Stimulated activated naive CD8-positive, alpha-beta T cell treated with anti-CD3 and anti-CD28 coated beads, Interleukin-15, amount 100 ng/mL, for 72 hours (primary cell): ENCODE results near the gene PTPN12.
A peak's percentile ranks its signal among the peaks of the same experiment; 100 is the strongest.

Experiments used
- ATAC-seq: fragments of 150-1000 bp; cut with Tn5 transposase; 2 replicates; pipeline ENCODE4 v1.10.0; 2021; ENCODE audit warnings: mild to moderate bottlenecking, moderate library complexity
- DNase-seq, 2 donors: peaks; one replicate each; pipeline ENCODE4 v3.0.0; 2021 to 2022
- H3K27ac Mint-ChIP-seq, 2 donors: one replicate each; pipeline ENCODE4 v1.8.0; 2022; ENCODE audit warnings: mild to moderate bottlenecking in 2 of 2, mixed read lengths in 2 of 2, moderate library complexity in 2 of 2
- H3K27me3 Mint-ChIP-seq: one replicate; pipeline ENCODE4 v1.8.0; 2022; ENCODE audit warnings: mixed read lengths
- H3K4me1 Mint-ChIP-seq: one replicate; pipeline ENCODE4 v1.8.0; 2022; ENCODE audit warnings: mild to moderate bottlenecking, mixed read lengths
- H3K4me3 Mint-ChIP-seq, 2 donors: one replicate each; pipeline ENCODE4 v1.8.0; 2022; ENCODE audit warnings: mild to moderate bottlenecking in 2 of 2, mixed read lengths in 2 of 2, moderate library complexity in 1 of 2
- H3K9me3 Mint-ChIP-seq, 2 donors: one replicate each; pipeline ENCODE4 v1.8.0; 2022; ENCODE audit warnings: mixed read lengths in 2 of 2

PTPN12 gene

GRCh38 chr7:77658928-77659327 lies 121.8 kb downstream of the PTPN12 start:
- H3K4me1 Mint-ChIP-seq, result no peaks in the 10 kb centered on the region
- H3K27me3 Mint-ChIP-seq, result no peaks in the 10 kb centered on the region
- H3K4me3 Mint-ChIP-seq, result no peak overlapping the region
- DNase-seq, result no peak
- H3K27ac Mint-ChIP-seq, result no peak overlapping the region
- no peak for ATAC-seq
- no peaks in the 10 kb centered on the region for H3K9me3 Mint-ChIP-seq

- DNase-seq, result no peak
- Mint-ChIP-seq H3K4me3 (no peak overlapping the region), H3K27ac (no peak overlapping the region), H3K4me1 (no peaks in the 10 kb centered on the region), H3K27me3 (no peaks in the 10 kb centered on the region), H3K9me3 (no peaks in the 10 kb centered on the region)
- ATAC-seq, result no peak
Measured at GRCh38 chr7:77661816-77662215, 124.7 kb downstream of the PTPN12 start.

GRCh38 chr7:77662869-77663268 lies 125.8 kb downstream of the PTPN12 start:
- H3K4me3 Mint-ChIP-seq, result no peak overlapping the region
- no peaks in the 10 kb centered on the region for H3K9me3 Mint-ChIP-seq
- no peaks in the 10 kb centered on the region for H3K27me3 Mint-ChIP-seq
- ATAC-seq (no peak), DNase-seq (no peak)
- no peaks in the 10 kb centered on the region for H3K4me1 Mint-ChIP-seq
- H3K27ac Mint-ChIP-seq, result peak overlapping the region in 1 of 2 donors; percentile 47

GRCh38 chr7:77664715-77665114 lies 127.6 kb downstream of the PTPN12 start:
- Mint-ChIP-seq H3K9me3 (no peaks in the 10 kb centered on the region), H3K27ac (no peak overlapping the region), H3K4me3 (no peak overlapping the region), H3K4me1 (no peaks in the 10 kb centered on the region), H3K27me3 (no peaks in the 10 kb centered on the region)
- DNase-seq (no peak), ATAC-seq (no peak)

- Mint-ChIP-seq H3K27ac (no peak overlapping the region), H3K27me3 (no peaks in the 10 kb centered on the region), H3K4me3 (no peak overlapping the region), H3K9me3 (no peaks in the 10 kb centered on the region), H3K4me1 (no peaks in the 10 kb centered on the region)
- DNase-seq, result no peak
- no peak for ATAC-seq
Measured at GRCh38 chr7:77665161-77665560, 128.1 kb downstream of the PTPN12 start.

GRCh38 chr7:77667459-77668086 lies 130.5 kb downstream of the PTPN12 start:
- no peak for ATAC-seq
- Mint-ChIP-seq H3K4me1 (no peaks in the 10 kb centered on the region), H3K27ac (peak overlapping the region in 1 of 2 donors; percentile 34)

GRCh38 chr7:77674878-77675277 lies 137.8 kb downstream of the PTPN12 start:
- no peaks in the 10 kb centered on the region for H3K4me1 Mint-ChIP-seq
- DNase-seq (peak in 1 of 2 donors; percentile 23), ATAC-seq (peak; percentile 85)
- no peaks in the 10 kb centered on the region for H3K27me3 Mint-ChIP-seq
- H3K27ac Mint-ChIP-seq, result no peak overlapping the region
- no peaks in the 10 kb centered on the region for H3K9me3 Mint-ChIP-seq
- no peak overlapping the region for H3K4me3 Mint-ChIP-seq

More at GRCh38 chr7:77667459-77668086, 130.5 kb downstream of the PTPN12 start:
- DNase-seq, result no peak
- no peak overlapping the region for H3K4me3 Mint-ChIP-seq
- no peaks in the 10 kb centered on the region for H3K27me3 Mint-ChIP-seq
- H3K9me3 Mint-ChIP-seq, result no peaks in the 10 kb centered on the region

GRCh38 chr7:77679608-77680007 lies 142.5 kb downstream of the PTPN12 start:
- Mint-ChIP-seq H3K4me3 (no peak overlapping the region), H3K9me3 (no peaks in the 10 kb centered on the region), H3K4me1 (no peaks in the 10 kb centered on the region), H3K27ac (no peak overlapping the region), H3K27me3 (no peaks in the 10 kb centered on the region)
- no peak for DNase-seq
- no peak for ATAC-seq

GRCh38 chr7:77680266-77680665 lies 143.2 kb downstream of the PTPN12 start:
- ATAC-seq (no peak), DNase-seq (no peak)
- H3K9me3 Mint-ChIP-seq, result no peaks in the 10 kb centered on the region
- no peaks in the 10 kb centered on the region for H3K27me3 Mint-ChIP-seq
- no peak overlapping the region for H3K27ac Mint-ChIP-seq
- no peaks in the 10 kb centered on the region for H3K4me1 Mint-ChIP-seq
- no peak overlapping the region for H3K4me3 Mint-ChIP-seq

GRCh38 chr7:77684030-77684429 lies 146.9 kb downstream of the PTPN12 start:
- Mint-ChIP-seq H3K4me3 (no peak overlapping the region), H3K27ac (no peak overlapping the region), H3K9me3 (peaks cover 0 to 3% of the 10 kb centered on the region in 2 donors), H3K4me1 (peaks cover 18% of the 10 kb centered on the region), H3K27me3 (no peaks in the 10 kb centered on the region)
- ATAC-seq (no peak), DNase-seq (no peak)

- H3K4me3 Mint-ChIP-seq, result no peak overlapping the region
- H3K4me1 Mint-ChIP-seq, result peaks cover 18% of the 10 kb centered on the region
- no peaks in the 10 kb centered on the region for H3K27me3 Mint-ChIP-seq
- no peak overlapping the region for H3K27ac Mint-ChIP-seq
- ATAC-seq (no peak), DNase-seq (no peak)
- H3K9me3 Mint-ChIP-seq, result peaks cover 0 to 3% of the 10 kb centered on the region in 2 donors
Measured at GRCh38 chr7:77685233-77685632, 148.1 kb downstream of the PTPN12 start.

- Mint-ChIP-seq H3K4me3 (peak overlapping the region in 1 of 2 donors; percentile 57), H3K27ac (no peak overlapping the region), H3K9me3 (peaks cover 0 to 3% of the 10 kb centered on the region in 2 donors), H3K4me1 (peaks cover 18% of the 10 kb centered on the region), H3K27me3 (no peaks in the 10 kb centered on the region)
- ATAC-seq (no peak), DNase-seq (no peak)
Measured at GRCh38 chr7:77687100-77687746, 150.1 kb downstream of the PTPN12 start.

GRCh38 chr7:77687747-77688144 lies 150.7 kb downstream of the PTPN12 start:
- DNase-seq (peak; percentile 9 to 64), ATAC-seq (peak; percentile 89)
- Mint-ChIP-seq H3K4me1 (peaks cover 18% of the 10 kb centered on the region), H3K4me3 (peak overlapping the region in 1 of 2 donors; percentile 57), H3K9me3 (peaks cover 0 to 3% of the 10 kb centered on the region in 2 donors), H3K27ac (no peak overlapping the region), H3K27me3 (no peaks in the 10 kb centered on the region)
